NCI-H1417 treated with DMSO at 0.1 percent for 48 hours (cell line): ENCODE data around the gene DEGS1.

Source experiments
- DNase-seq: peaks from one replicate; lab custom pipeline; 2025; lab: John Stamatoyannopoulos, UW

Gene DEGS1

DNA sequence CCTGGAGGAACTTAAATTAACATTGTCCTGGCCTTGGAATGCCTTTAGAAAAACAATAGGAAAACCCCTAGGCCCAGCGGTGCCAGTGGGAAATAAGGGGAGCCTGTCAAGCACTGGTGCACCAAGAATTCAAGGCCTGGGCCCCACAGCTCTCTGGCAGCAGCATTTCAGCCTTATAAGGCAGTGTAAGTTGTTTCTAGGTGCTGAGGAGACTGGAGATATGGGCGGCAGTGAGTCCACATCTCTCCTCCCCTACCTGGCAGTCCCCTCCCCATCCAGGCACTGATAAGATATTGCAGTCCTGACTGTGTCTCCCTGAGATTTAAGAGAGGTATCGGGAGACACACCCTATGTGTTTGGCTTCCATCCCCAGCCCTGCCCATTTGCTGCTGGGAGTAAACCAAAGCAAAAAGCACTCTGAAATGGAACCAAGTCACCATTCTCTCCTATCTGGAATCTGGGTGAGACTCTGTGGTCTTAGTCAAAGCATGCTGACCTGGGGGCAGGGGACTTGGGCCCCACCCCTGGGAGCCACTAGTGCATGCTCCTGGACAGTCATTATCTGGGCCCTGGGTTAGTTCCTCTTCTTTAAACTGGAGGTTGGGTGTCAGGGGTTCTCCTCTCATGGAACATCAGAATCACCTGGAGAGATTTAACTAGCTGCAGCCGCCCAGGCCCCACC is 30.5 kb downstream of the DEGS1 start:
- no peak for DNase-seq

DNA sequence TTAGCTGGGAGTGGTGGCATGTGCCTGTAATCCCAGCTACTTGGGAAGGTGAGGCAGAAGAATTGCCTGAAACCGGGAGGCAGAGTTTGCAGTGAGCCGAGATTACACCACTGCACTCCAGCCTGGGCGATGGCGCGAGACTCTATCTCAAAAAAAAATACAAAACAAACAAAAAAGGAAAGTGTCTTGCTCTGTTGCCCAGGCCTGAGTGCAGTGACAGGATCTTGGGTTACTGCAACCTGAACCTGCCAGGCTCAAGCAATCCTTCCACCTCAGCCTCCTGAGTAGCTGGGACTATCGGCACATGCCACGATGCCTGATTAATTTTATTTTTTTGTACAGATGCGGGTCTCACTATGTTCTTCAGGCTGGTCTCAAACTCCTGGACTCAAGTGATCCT is 33.3 kb downstream of the DEGS1 start:
- DNase-seq = no peak

DNA sequence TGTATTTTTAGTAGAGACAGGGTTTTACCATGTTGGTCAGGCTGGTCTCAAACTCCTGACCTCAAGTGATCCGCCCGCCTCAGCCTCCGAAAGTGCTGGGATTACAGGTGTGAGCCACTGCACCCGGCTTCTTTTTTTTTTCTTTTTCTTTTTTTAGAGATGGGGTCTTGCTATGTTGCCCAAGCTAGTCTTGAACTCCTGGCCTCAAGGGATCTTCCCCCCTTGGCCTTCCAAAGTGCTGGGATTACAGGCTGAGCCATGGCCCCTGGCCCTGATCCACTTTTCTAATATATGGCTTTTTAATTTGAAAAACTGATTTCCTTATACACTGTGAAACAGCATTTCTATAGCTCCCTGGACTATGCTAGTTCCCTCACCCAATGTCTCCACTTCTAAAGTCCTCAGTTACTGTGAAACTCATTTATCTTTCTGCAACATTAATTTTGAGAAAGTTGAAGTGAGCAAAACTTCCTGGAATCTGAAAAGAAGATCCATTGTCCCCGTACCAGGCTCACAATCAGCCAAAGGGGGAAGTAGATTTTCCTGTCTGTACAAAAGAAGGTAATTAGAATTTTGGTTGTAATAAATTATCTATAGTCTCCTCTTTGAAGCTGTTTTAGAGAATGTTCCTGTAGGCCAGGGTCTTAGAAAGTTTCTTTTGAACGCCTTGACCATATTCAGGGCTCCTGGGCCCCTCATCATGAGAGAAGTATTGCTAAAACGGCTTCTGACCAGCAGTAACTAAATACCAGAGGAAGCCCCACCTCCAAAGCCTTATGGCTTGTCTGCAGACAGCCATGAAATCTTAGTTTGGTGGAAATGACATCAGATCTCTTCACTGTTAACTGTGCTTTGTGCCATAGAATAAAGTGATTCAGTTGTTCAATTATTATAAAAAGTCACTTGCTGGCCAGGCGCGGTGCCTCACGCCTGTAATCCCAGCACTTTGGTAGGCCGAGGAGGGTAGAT is 34.9 kb downstream of the DEGS1 start:
- no peak for DNase-seq

GRCh38 chr1:224219011-224219611 is 36.1 kb downstream of the DEGS1 start:
- DNase-seq = no peak

DNA sequence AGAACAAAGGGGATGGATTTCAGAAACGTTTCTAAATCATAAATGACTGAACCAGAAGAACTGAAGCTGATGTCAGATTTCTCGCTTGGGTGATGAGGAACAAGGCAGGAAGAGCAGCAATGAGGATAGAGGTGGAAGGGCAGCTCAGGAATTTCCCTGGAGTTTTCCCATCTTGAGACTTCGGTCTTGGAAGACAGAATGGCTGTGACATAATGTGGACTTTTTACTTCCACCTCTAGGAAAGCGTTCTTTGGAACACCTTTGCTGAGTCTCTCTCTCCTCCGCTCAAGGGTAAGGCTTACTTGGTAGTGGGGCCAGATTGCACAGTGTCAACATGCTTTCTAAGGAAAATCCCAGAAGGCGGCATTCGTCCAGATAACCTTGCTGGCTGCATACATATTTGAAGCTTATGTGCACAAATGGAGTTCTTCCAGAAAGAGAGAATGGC is 36.6 kb downstream of the DEGS1 start:
- DNase-seq = no peak

DNA sequence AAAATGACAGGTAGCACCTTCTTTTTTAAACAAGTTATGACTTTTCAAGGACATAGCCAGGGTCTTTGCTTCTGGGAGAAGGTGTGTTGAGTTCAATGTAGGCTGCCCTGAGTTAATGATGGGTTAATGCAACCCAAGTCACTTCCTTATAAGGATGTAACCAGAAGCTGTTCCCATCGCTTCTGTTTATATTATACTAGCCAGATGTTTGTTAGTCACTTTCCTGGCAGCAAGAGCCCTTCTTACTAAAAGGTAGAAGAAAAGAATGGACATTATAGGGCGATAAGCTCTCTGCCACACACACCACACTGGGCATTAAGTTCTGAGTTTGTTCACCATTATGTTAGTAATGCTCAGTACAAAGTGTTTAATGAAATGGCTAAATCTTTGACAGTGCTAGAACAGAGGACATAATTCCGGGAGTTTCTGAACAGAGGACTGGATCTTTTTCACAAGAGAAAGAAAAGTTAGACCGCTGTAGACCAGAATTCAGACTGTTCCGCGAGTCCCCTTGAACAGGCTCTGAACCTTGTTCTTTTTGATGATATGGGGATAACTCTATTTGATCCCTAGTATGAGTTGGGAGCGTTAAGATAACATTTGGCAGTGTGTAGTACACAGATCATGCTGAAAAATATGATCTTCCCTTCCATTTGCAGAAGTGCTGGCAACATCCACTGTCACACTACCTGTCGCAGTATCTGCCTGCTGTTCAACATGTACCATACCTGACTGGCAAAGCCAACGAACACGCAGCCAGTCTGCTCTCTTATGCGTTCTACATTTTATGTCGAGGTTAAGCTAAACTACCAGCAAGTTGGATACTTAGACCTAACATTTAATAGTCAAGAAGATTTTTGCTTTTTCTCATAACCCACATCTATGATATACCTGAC is 41.0 kb downstream of the DEGS1 start:
- DNase-seq = no peak

- no peak for DNase-seq
Measured at GRCh38 chr1:224226849-224227502, 43.9 kb downstream of the DEGS1 start.

DNA sequence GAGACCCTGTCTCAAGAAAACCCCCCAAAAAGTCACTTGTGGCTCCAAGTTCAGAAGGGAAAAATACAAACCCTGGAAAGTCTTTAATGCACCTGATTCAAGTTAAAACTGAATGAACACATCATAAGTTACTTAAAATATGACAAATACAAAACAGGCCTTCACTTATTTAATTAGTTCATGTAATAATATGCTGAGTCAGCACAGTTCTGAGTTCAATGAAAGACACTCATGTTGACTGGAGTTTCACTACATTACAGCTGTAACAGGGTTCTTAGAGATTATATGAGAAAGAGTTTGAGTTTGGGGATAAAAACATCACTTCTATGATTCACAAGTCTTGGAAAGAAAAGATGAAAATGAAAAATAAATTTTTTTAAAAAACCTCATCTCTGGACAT is 51.0 kb downstream of the DEGS1 start:
- no peak for DNase-seq

DNA sequence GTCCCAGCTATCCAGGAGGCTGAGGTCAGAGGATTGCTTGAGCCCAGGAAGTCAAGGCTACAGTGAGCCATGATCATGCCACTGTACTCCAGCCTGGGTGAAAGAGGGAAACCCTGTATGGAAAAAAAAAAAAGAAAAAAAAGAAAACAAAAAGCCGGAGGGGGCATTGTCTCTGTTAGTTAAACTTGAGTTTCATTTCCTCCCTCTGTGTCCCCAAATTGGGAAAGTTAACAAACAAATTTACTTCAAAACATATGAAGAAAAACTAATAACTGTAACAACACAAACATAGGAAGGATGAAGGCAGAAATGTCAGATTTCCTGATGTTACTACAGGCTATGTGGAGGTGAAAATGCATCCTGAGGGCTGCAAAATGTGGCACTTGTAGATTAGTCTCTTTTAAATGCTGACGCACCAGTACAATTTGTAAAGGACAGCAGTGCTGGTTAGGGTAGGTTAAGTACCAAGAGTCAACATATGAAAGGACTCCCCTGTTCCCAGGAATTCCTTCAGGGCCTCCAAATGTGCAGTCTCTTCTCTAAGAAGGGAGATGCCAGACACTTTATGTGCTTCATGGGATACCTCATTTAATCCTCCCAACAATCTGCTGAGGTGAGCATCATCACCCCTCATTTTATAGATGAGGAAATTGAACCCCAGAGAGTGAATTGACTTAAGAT is 52.9 kb downstream of the DEGS1 start:
- DNase-seq = no peak

- DNase-seq = no peak
Measured at GRCh38 chr1:224237119-224237881, 54.3 kb downstream of the DEGS1 start.

DNA sequence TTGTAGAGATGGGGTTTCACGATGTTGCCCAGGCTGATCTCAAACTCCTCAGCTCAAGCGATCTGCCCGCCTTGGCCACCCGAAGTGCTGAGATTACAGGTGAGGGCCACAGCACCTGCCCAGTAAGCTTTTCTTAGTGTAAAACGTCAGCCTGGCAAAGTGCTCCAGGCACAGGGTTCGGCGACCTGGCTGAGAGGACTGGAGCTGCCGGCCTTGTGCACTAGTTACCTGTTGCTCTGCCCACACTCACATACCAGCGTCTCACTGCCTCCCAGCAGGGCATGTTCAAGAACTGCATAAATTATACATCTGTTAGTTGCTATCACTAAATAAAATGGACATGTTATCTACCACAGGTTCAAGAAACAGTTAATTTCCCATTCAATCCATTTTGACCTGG is 55.2 kb downstream of the DEGS1 start:
- no peak for DNase-seq

DNA sequence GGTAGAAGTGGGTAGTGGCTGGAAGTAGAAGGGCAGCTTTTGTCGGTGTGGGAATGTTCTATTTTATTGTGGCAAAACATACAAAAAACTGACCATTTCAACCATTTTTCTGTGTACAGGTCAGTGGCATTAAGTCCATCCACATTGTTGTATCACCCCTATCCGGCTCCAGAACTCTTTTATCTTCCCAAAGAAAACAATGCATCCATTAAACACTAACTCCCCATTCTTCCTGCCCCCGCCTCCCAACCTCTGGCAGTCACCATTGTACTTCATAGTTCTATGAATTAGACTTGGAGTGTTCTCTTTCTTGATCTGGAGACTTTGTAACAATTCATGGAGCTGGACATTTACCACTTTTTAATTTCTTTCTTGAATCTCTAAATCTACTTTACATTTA is 55.7 kb downstream of the DEGS1 start:
- no peak for DNase-seq
